Osteocyte (in vitro differentiated cells): ENCODE data around the gene CFAP61. TPM values are rescaled to one million over a fixed set of nuclear protein-coding genes. Genes with fewer than 3 reads are reported as not detected.

Experiments used
- DNase-seq: peaks from one replicate; pipeline ENCODE4 v3.0.0; 2021; ENCODE audit warnings: mixed read lengths; ENCODE audit not compliant: unreplicated experiment; ENCODE audit errors: extremely low spot score
- H3K27ac Mint-ChIP-seq: one replicate; pipeline ENCODE4 v1.8.0; 2021; ENCODE audit warnings: mild to moderate bottlenecking, mixed read lengths; ENCODE audit not compliant: unreplicated experiment
- H3K27me3 Mint-ChIP-seq: one replicate; pipeline ENCODE4 v1.8.0; 2021; ENCODE audit warnings: mixed read lengths; ENCODE audit not compliant: unreplicated experiment
- H3K36me3 Mint-ChIP-seq: one replicate; pipeline ENCODE4 v1.8.0; 2021; ENCODE audit warnings: mixed read lengths; ENCODE audit not compliant: unreplicated experiment
- H3K4me1 Mint-ChIP-seq: one replicate; pipeline ENCODE4 v1.8.0; 2021; ENCODE audit warnings: mixed read lengths; ENCODE audit not compliant: unreplicated experiment
- H3K4me3 Mint-ChIP-seq: one replicate; pipeline ENCODE4 v1.8.0; 2021; ENCODE audit warnings: mild to moderate bottlenecking, moderate library complexity, mixed read lengths; ENCODE audit not compliant: unreplicated experiment
- H3K9me3 Mint-ChIP-seq: one replicate; pipeline ENCODE4 v1.8.0; 2021; ENCODE audit warnings: mixed read lengths; ENCODE audit not compliant: unreplicated experiment
- CTCF ChIP-seq: fragments of 200-600 bp; sonication (generic); IDR thresholded peaks from 2 replicates; pipeline ENCODE4 v1.5.0; 2021; ENCODE audit warnings: antibody characterized with exemption, mild to moderate bottlenecking, moderate library complexity
- total RNA-seq: library from RNA; stranded (reverse); gene quantifications from 2 replicates; pipeline ENCODE4 v1.2.1, GENCODE V29; 2021

CFAP61 gene
- total RNA-seq, 1 donor from 2014 or later, result not detected

GRCh38 chr20:20289331-20289730 is 237.0 kb downstream of the CFAP61 start:
- Mint-ChIP-seq H3K36me3 (no peaks in the 10 kb centered on the region), H3K9me3 (no peaks in the 10 kb centered on the region), H3K27me3 (no peaks in the 10 kb centered on the region), H3K4me3 (no peak overlapping the region), H3K27ac (no peak overlapping the region), H3K4me1 (no peaks in the 10 kb centered on the region)
- no peak for DNase-seq
- no peak for TF ChIP-seq CTCF

- no peak for DNase-seq
- no peak for TF ChIP-seq CTCF
- no peak overlapping the region for H3K4me3 Mint-ChIP-seq
- H3K4me1 Mint-ChIP-seq, result no peaks in the 10 kb centered on the region
- no peaks in the 10 kb centered on the region for H3K27me3 Mint-ChIP-seq
- no peaks in the 10 kb centered on the region for H3K36me3 Mint-ChIP-seq
- H3K9me3 Mint-ChIP-seq, result no peaks in the 10 kb centered on the region
- no peak overlapping the region for H3K27ac Mint-ChIP-seq
These were observed 240.1 kb downstream of the CFAP61 start for GRCh38 chr20:20292472-20292871.

GRCh38 chr20:20293141-20293540 is 240.8 kb downstream of the CFAP61 start:
- no peaks in the 10 kb centered on the region for H3K36me3 Mint-ChIP-seq
- no peaks in the 10 kb centered on the region for H3K27me3 Mint-ChIP-seq
- H3K27ac Mint-ChIP-seq, result no peak overlapping the region
- H3K4me3 Mint-ChIP-seq, result no peak overlapping the region
- DNase-seq, result no peak
- no peak for TF ChIP-seq CTCF
- no peaks in the 10 kb centered on the region for H3K4me1 Mint-ChIP-seq
- no peaks in the 10 kb centered on the region for H3K9me3 Mint-ChIP-seq

GRCh38 chr20:20293691-20294385 is 241.5 kb downstream of the CFAP61 start:
- Mint-ChIP-seq H3K4me3 (no peak overlapping the region), H3K27ac (no peak overlapping the region), H3K9me3 (no peaks in the 10 kb centered on the region), H3K36me3 (no peaks in the 10 kb centered on the region), H3K4me1 (no peaks in the 10 kb centered on the region), H3K27me3 (no peaks in the 10 kb centered on the region)
- no peak for DNase-seq
- TF ChIP-seq CTCF, result no peak

- Mint-ChIP-seq H3K27me3 (no peaks in the 10 kb centered on the region), H3K36me3 (no peaks in the 10 kb centered on the region), H3K9me3 (no peaks in the 10 kb centered on the region), H3K4me1 (no peaks in the 10 kb centered on the region), H3K27ac (no peak overlapping the region), H3K4me3 (no peak overlapping the region)
- no peak for DNase-seq
- TF ChIP-seq CTCF, result no peak
These were observed 243.5 kb downstream of the CFAP61 start for GRCh38 chr20:20295621-20296498.
